K562 (cell line): ENCODE measurements around the gene BCL2L13. TPM values are rescaled to one million over a fixed set of nuclear protein-coding genes. Genes with fewer than 3 reads are reported as not detected.

Source experiments
- CBFB ChIP-seq: sonication (generic); formaldehyde crosslinking; IDR thresholded peaks from 2 replicates; pipeline ENCODE4 v1.4.0; 2020; ENCODE audit warnings: mild to moderate bottlenecking, missing genetic modification reagents
- GTF2A2 ChIP-seq: IDR thresholded peaks from 2 replicates; pipeline ENCODE4 v1.6.1; 2016; ENCODE audit warnings: mild to moderate bottlenecking, missing genetic modification characterization, missing compliant biosample characterization
- GTF2F1 ChIP-seq: IDR thresholded peaks from 2 replicates; pipeline ENCODE4 v1.6.1; 2011; ENCODE audit warnings: low read depth, low read length, improper control_type of control experiment
- LARP7 ChIP-seq: fragments of 450-650 bp; IDR thresholded peaks from 2 replicates; pipeline ENCODE4 v1.6.1; 2016
- NEUROD1 ChIP-seq: fragments of 150-350 bp; IDR thresholded peaks from 2 replicates; pipeline ENCODE4 v1.6.1; 2014; ENCODE audit warnings: borderline replicate concordance, low read length, low read depth; ENCODE audit not compliant: partially characterized antibody
- POLR2A ChIP-seq: fragments of 450-650 bp; conservative IDR thresholded peaks from 2 replicates; pipeline ENCODE4 v1.6.1; 2016
- POLR2G ChIP-seq: fragments of 200-400 bp; formaldehyde crosslinking; IDR thresholded peaks from 2 replicates; pipeline ENCODE4 v1.6.1; 2017; ENCODE audit warnings: low read depth, mild to moderate bottlenecking, antibody characterized with exemption, low read length, moderate library complexity
- RFX5 ChIP-seq: IDR thresholded peaks from 2 replicates; pipeline ENCODE4 v1.6.1; 2011; ENCODE audit warnings: low read depth, mild to moderate bottlenecking, improper control_type of control experiment, low read length
- RREB1 ChIP-seq: fragments of 250-450 bp; sonication (Bioruptor Pico); IDR thresholded peaks from 2 replicates; pipeline ENCODE4 v1.4.0; 2020
- ZNF436 ChIP-seq: fragments of 250-450, 450-650 bp; sonication (Bioruptor Pico); formaldehyde crosslinking; IDR thresholded peaks from 2 replicates; pipeline ENCODE4 v1.7.0; 2020; ENCODE audit warnings: mild to moderate bottlenecking
- polyA plus RNA-seq, 8 experiments: library from polyadenylated mRNA; depleted of rRNA in 4 of 8; stranded (reverse) in 5 of 8; unstranded in 3 of 8; fragments of >200 nt; fragmentation: Nextera tagmentation in 2 of 8; fragmentation: Illumina TruSeq in 1 of 8; extraction: Ambion mirVana in 2 of 8; extraction: Trizol in 1 of 8; gene quantifications; 2 replicates each; pipeline versions ENCODE4 v1.2.1 to v1.2.3, GENCODE V29; 2011 to 2014; ENCODE audit warnings: inconsistent platforms in 1 of 8, missing spikeins in 1 of 8
- total RNA-seq, 7 experiments: library from RNA; depleted of rRNA in 6 of 7; stranded (reverse); fragments of >200 nt in 6 of 7; fragmentation: Illumina TruSeq in 2 of 7; extraction: Trizol in 2 of 7; gene quantifications; 2 replicates each; pipeline versions ENCODE4 v1.2.1 to v1.2.3, GENCODE V29; 2011 to 2021; ENCODE audit warnings: low replicate concordance in 1 of 7
- TF ChIP-seq, protein P1 (sequence below): sonication (generic); formaldehyde crosslinking; IDR thresholded peaks from 2 replicates; pipeline ENCODE4 v1.8.0; 2022; ENCODE audit warnings: mild to moderate bottlenecking, missing genetic modification reagents
- TF ChIP-seq, protein P2 (sequence below), 2 experiments: fragments of 150-350 bp in 1 of 2; IDR thresholded peaks; 2 replicates each; pipeline ENCODE4 v1.6.1; 2012 to 2016; ENCODE audit warnings: low read depth in 2 of 2, low read length in 2 of 2, mild to moderate bottlenecking in 1 of 2, moderate library complexity in 1 of 2
- TF ChIP-seq, protein P3 (sequence below): fragments of 450-650 bp; conservative IDR thresholded peaks from 2 replicates; pipeline ENCODE4 v1.6.1; 2016; ENCODE audit warnings: missing genetic modification characterization, low read depth, mild to moderate bottlenecking, missing compliant biosample characterization, moderate library complexity

BCL2L13 gene
- total and polyA plus RNA-seq, 9 of the 15 experiments (the other 6 are each of a cell fraction or from before 2014, with no cell fraction given) = 41.5 to 63.4 (median 56.5) TPM

- TF ChIP-seq, protein P1, sequence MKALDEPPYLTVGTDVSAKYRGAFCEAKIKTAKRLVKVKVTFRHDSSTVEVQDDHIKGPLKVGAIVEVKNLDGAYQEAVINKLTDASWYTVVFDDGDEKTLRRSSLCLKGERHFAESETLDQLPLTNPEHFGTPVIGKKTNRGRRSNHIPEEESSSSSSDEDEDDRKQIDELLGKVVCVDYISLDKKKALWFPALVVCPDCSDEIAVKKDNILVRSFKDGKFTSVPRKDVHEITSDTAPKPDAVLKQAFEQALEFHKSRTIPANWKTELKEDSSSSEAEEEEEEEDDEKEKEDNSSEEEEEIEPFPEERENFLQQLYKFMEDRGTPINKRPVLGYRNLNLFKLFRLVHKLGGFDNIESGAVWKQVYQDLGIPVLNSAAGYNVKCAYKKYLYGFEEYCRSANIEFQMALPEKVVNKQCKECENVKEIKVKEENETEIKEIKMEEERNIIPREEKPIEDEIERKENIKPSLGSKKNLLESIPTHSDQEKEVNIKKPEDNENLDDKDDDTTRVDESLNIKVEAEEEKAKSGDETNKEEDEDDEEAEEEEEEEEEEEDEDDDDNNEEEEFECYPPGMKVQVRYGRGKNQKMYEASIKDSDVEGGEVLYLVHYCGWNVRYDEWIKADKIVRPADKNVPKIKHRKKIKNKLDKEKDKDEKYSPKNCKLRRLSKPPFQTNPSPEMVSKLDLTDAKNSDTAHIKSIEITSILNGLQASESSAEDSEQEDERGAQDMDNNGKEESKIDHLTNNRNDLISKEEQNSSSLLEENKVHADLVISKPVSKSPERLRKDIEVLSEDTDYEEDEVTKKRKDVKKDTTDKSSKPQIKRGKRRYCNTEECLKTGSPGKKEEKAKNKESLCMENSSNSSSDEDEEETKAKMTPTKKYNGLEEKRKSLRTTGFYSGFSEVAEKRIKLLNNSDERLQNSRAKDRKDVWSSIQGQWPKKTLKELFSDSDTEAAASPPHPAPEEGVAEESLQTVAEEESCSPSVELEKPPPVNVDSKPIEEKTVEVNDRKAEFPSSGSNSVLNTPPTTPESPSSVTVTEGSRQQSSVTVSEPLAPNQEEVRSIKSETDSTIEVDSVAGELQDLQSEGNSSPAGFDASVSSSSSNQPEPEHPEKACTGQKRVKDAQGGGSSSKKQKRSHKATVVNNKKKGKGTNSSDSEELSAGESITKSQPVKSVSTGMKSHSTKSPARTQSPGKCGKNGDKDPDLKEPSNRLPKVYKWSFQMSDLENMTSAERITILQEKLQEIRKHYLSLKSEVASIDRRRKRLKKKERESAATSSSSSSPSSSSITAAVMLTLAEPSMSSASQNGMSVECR (CRISPR knock-in tag) = peak; percentile 70
- TF ChIP-seq LARP7 = no peak
- no peak for TF ChIP-seq RFX5
- TF ChIP-seq CBFB (CRISPR knock-in tag) = 0 out of 2 replicates have a peak, but pooled peaks have one; percentile 10
- 0 out of 2 replicates have a peak, but pooled peaks have one; percentile 24 for TF ChIP-seq POLR2A
- TF ChIP-seq GTF2F1 = no peak
- TF ChIP-seq RREB1 = no peak
- no peak for TF ChIP-seq ZNF436
- no peak for TF ChIP-seq GTF2A2 (tag)
- peak; percentile 30 for TF ChIP-seq NEUROD1
- TF ChIP-seq, protein P2, sequence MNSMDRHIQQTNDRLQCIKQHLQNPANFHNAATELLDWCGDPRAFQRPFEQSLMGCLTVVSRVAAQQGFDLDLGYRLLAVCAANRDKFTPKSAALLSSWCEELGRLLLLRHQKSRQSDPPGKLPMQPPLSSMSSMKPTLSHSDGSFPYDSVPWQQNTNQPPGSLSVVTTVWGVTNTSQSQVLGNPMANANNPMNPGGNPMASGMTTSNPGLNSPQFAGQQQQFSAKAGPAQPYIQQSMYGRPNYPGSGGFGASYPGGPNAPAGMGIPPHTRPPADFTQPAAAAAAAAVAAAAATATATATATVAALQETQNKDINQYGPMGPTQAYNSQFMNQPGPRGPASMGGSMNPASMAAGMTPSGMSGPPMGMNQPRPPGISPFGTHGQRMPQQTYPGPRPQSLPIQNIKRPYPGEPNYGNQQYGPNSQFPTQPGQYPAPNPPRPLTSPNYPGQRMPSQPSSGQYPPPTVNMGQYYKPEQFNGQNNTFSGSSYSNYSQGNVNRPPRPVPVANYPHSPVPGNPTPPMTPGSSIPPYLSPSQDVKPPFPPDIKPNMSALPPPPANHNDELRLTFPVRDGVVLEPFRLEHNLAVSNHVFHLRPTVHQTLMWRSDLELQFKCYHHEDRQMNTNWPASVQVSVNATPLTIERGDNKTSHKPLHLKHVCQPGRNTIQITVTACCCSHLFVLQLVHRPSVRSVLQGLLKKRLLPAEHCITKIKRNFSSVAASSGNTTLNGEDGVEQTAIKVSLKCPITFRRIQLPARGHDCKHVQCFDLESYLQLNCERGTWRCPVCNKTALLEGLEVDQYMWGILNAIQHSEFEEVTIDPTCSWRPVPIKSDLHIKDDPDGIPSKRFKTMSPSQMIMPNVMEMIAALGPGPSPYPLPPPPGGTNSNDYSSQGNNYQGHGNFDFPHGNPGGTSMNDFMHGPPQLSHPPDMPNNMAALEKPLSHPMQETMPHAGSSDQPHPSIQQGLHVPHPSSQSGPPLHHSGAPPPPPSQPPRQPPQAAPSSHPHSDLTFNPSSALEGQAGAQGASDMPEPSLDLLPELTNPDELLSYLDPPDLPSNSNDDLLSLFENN (IDR thresholded peaks at IDR 0.05; ENCODE audit: low read depth in 2 of 2, low read length in 2 of 2) = no peak
- TF ChIP-seq, protein P3, sequence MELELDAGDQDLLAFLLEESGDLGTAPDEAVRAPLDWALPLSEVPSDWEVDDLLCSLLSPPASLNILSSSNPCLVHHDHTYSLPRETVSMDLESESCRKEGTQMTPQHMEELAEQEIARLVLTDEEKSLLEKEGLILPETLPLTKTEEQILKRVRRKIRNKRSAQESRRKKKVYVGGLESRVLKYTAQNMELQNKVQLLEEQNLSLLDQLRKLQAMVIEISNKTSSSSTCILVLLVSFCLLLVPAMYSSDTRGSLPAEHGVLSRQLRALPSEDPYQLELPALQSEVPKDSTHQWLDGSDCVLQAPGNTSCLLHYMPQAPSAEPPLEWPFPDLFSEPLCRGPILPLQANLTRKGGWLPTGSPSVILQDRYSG (tag) = no peak
- TF ChIP-seq POLR2G = peak; percentile 62
Measured at GRCh38 chr22:17773606-17774205, 135.1 kb downstream of the BCL2L13 start (continued).
